K562 (cell line): ENCODE results near the gene CT83.

Experiments
- BHLHE40 ChIP-seq: IDR thresholded peaks from 2 replicates; pipeline ENCODE4 v1.6.1; 2011; ENCODE audit warnings: low read length, improper control_type of control experiment
- JUNB ChIP-seq: fragments of 450-650 bp; formaldehyde crosslinking; conservative IDR thresholded peaks from 2 replicates; pipeline ENCODE4 v1.4.0; 2020; ENCODE audit warnings: mild to moderate bottlenecking
- KLF13 ChIP-seq: fragments of 450-650 bp; IDR thresholded peaks from 2 replicates; pipeline ENCODE4 v1.6.1; 2016; ENCODE audit warnings: missing genetic modification characterization, low read depth, mild to moderate bottlenecking, missing compliant biosample characterization, moderate library complexity, borderline replicate concordance
- NFIC ChIP-seq: fragments of 450-650 bp; IDR thresholded peaks from 2 replicates; pipeline ENCODE4 v1.6.1; 2017; ENCODE audit warnings: mild to moderate bottlenecking, inconsistent platforms
- NFRKB ChIP-seq: fragments of 450-650 bp; IDR thresholded peaks from 2 replicates; pipeline ENCODE4 v1.6.1; 2016; ENCODE audit warnings: low read depth
- PML ChIP-seq: IDR thresholded peaks from 2 replicates; pipeline ENCODE4 v1.6.1; 2012; ENCODE audit warnings: low read length, inconsistent platforms
- POLR2AphosphoS5 ChIP-seq: IDR thresholded peaks from 2 replicates; pipeline ENCODE4 v1.6.1; 2011; ENCODE audit warnings: mild to moderate bottlenecking, low read depth, low read length, moderate library complexity; ENCODE audit not compliant: control insufficient read depth, insufficient read depth
- ZNF24 ChIP-seq: fragments of 450-650 bp; IDR thresholded peaks from 2 replicates; pipeline ENCODE4 v1.6.1; 2016
- ZNF584 ChIP-seq: fragments of 200-800 bp; sonication (Bioruptor generic); IDR thresholded peaks from 2 replicates; pipeline ENCODE4 v1.6.1; 2016; ENCODE audit warnings: low read depth, mild to moderate bottlenecking, missing genetic modification characterization, missing compliant biosample characterization
- ZNF77 ChIP-seq: fragments of 250-450 bp; sonication (Bioruptor Pico); IDR thresholded peaks from 2 replicates; pipeline ENCODE4 v1.5.0; 2020
- ZSCAN29 ChIP-seq: fragments of 450-650 bp; IDR thresholded peaks from 2 replicates; pipeline ENCODE4 v1.6.1; 2017
- TF ChIP-seq, protein P1 (sequence below): fragments of 250-450 bp; sonication (Bioruptor Pico); IDR thresholded peaks from 2 replicates; pipeline ENCODE4 v1.8.0; 2021; ENCODE audit warnings: moderate library complexity, mild to moderate bottlenecking, inconsistent platforms
- TF ChIP-seq, protein P2 (sequence below): sonication (generic); formaldehyde crosslinking; IDR thresholded peaks from 2 replicates; pipeline ENCODE4 v1.8.1; 2022; ENCODE audit warnings: missing genetic modification reagents
- TF ChIP-seq, protein P3 (sequence below), 3 experiments: IDR thresholded peaks in 2 of 3; conservative IDR thresholded peaks in 1 of 3; 2 replicates each; pipeline ENCODE4 v1.5.1; 2011 to 2012; ENCODE audit warnings: low read length in 3 of 3, mild to moderate bottlenecking in 3 of 3, control low read depth in 2 of 3, improper control_type of control experiment in 1 of 3, inconsistent platforms in 1 of 3, low read depth in 1 of 3, mixed read lengths in 1 of 3, moderate library complexity in 1 of 3; ENCODE audit not compliant: insufficient read depth in 2 of 3

DNA sequence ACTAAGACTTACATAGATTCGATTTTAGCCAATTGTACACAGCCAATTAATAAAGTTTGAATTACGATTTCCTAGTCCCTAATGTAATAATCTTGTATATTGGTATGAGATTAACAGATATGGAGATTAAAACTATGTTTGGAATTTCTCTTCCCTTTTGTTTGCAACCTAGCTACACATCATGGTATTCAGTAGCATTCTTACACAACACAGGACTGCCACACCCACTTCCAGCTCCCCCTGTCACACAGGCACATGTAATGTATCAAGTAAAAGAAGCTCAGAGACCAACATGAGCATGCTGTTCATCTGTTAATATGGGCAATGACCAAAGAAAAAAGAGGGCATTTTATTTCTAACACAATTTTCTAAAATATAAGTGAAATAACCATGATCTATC lies 13.6 kb downstream of the CT83 start:
- TF ChIP-seq ZNF584 (CRISPR knock-in tag) = no peak
- no peak for TF ChIP-seq NFRKB
- TF ChIP-seq JUNB (CRISPR knock-in tag) = no peak
- TF ChIP-seq POLR2AphosphoS5 = no peak
- TF ChIP-seq ZSCAN29 = no peak
- TF ChIP-seq, protein P1, sequence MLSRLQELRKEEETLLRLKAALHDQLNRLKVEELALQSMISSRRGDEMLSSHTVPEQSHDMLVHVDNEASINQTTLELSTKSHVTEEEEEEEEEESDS = no peak
- TF ChIP-seq BHLHE40 = no peak
- no peak for TF ChIP-seq PML
- TF ChIP-seq KLF13 (tag) = no peak
- no peak for TF ChIP-seq ZNF24
- TF ChIP-seq, protein P2, sequence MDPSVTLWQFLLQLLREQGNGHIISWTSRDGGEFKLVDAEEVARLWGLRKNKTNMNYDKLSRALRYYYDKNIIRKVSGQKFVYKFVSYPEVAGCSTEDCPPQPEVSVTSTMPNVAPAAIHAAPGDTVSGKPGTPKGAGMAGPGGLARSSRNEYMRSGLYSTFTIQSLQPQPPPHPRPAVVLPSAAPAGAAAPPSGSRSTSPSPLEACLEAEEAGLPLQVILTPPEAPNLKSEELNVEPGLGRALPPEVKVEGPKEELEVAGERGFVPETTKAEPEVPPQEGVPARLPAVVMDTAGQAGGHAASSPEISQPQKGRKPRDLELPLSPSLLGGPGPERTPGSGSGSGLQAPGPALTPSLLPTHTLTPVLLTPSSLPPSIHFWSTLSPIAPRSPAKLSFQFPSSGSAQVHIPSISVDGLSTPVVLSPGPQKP (CRISPR knock-in tag) = no peak
- TF ChIP-seq, protein P3, sequence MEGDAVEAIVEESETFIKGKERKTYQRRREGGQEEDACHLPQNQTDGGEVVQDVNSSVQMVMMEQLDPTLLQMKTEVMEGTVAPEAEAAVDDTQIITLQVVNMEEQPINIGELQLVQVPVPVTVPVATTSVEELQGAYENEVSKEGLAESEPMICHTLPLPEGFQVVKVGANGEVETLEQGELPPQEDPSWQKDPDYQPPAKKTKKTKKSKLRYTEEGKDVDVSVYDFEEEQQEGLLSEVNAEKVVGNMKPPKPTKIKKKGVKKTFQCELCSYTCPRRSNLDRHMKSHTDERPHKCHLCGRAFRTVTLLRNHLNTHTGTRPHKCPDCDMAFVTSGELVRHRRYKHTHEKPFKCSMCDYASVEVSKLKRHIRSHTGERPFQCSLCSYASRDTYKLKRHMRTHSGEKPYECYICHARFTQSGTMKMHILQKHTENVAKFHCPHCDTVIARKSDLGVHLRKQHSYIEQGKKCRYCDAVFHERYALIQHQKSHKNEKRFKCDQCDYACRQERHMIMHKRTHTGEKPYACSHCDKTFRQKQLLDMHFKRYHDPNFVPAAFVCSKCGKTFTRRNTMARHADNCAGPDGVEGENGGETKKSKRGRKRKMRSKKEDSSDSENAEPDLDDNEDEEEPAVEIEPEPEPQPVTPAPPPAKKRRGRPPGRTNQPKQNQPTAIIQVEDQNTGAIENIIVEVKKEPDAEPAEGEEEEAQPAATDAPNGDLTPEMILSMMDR (IDR thresholded peaks at IDR 0.05 in 2 of 3, conservative IDR thresholded peaks at IDR 0.05 in 1 of 3; ENCODE audit: insufficient read depth in 2 of 3, low read depth in 1 of 3, low read length in 3 of 3) = no peak
- TF ChIP-seq NFIC = no peak
- TF ChIP-seq ZNF77 = no peak
